Endothelial cell (in vitro differentiated cells): ENCODE results near the gene SIM2. TPM values are rescaled to one million over a fixed set of nuclear protein-coding genes. Genes with fewer than 3 reads are reported as not detected.

ENCODE experiments used
- DNase-seq: peaks from one replicate; pipeline ENCODE4 v3.0.0; 2021; ENCODE audit warnings: low spot score
- H3K27ac Mint-ChIP-seq: one replicate; pipeline ENCODE4 v1.8.0; 2021; ENCODE audit warnings: mixed read lengths, inconsistent platforms; ENCODE audit not compliant: unreplicated experiment
- H3K27me3 Mint-ChIP-seq: one replicate; pipeline ENCODE4 v1.8.0; 2021; ENCODE audit warnings: mild to moderate bottlenecking, moderate library complexity, mixed read lengths, inconsistent platforms; ENCODE audit not compliant: unreplicated experiment
- H3K36me3 Mint-ChIP-seq: one replicate; pipeline ENCODE4 v1.8.0; 2021; ENCODE audit warnings: mild to moderate bottlenecking, low read depth, mixed read lengths, inconsistent platforms; ENCODE audit not compliant: unreplicated experiment
- H3K4me1 Mint-ChIP-seq: one replicate; pipeline ENCODE4 v1.8.0; 2021; ENCODE audit warnings: mild to moderate bottlenecking, mixed read lengths, inconsistent platforms; ENCODE audit not compliant: unreplicated experiment
- H3K4me3 Mint-ChIP-seq: one replicate; pipeline ENCODE4 v1.8.0; 2021; ENCODE audit warnings: mild to moderate bottlenecking, mixed read lengths, inconsistent platforms; ENCODE audit not compliant: unreplicated experiment
- H3K9me3 Mint-ChIP-seq: one replicate; pipeline ENCODE4 v1.8.0; 2021; ENCODE audit warnings: mixed read lengths, inconsistent platforms; ENCODE audit not compliant: unreplicated experiment
- total RNA-seq: library from RNA; stranded (reverse); fragmentation: NEBNext Ultra II Directional; extraction: Animal tissue kit (Norgen Biotek cat#: 25700); gene quantifications from one replicate; pipeline ENCODE4 v1.2.1, GENCODE V29; 2021; ENCODE audit not compliant: unreplicated experiment
- TF ChIP-seq, protein P1 (sequence below): fragments of 200-600 bp; sonication (generic); IDR thresholded peaks from one replicate; pipeline ENCODE4 v1.5.0; 2021; ENCODE audit warnings: antibody characterized with exemption; ENCODE audit not compliant: unreplicated experiment

The SIM2 gene
- total RNA-seq, 1 donor from 2014 or later, result 17.1 TPM

DNA sequence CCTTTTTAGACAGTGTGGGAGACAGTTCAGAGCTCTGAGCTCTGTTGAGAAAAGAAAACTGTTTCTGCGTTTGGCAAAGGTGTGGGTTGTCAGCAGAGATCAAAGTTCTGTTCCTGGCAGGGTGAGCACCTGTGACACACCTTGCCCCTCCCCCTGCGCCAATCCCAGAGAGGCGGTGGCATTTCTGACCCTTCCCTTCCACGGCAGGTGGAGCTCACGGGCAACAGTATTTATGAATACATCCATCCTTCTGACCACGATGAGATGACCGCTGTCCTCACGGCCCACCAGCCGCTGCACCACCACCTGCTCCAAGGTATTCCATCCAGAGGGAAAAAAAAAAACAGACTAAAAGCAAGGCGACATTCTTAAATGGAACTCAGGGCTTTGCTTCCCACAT is 20.7 kb downstream of the SIM2 start:
- no peak overlapping the region for H3K27ac Mint-ChIP-seq
- H3K9me3 Mint-ChIP-seq, result no peaks in the 10 kb centered on the region
- no peak for DNase-seq
- H3K36me3 Mint-ChIP-seq, result peaks cover 9% of the 10 kb centered on the region
- TF ChIP-seq, protein P1, sequence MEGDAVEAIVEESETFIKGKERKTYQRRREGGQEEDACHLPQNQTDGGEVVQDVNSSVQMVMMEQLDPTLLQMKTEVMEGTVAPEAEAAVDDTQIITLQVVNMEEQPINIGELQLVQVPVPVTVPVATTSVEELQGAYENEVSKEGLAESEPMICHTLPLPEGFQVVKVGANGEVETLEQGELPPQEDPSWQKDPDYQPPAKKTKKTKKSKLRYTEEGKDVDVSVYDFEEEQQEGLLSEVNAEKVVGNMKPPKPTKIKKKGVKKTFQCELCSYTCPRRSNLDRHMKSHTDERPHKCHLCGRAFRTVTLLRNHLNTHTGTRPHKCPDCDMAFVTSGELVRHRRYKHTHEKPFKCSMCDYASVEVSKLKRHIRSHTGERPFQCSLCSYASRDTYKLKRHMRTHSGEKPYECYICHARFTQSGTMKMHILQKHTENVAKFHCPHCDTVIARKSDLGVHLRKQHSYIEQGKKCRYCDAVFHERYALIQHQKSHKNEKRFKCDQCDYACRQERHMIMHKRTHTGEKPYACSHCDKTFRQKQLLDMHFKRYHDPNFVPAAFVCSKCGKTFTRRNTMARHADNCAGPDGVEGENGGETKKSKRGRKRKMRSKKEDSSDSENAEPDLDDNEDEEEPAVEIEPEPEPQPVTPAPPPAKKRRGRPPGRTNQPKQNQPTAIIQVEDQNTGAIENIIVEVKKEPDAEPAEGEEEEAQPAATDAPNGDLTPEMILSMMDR, result no peak
- H3K4me3 Mint-ChIP-seq, result no peak overlapping the region
- no peaks in the 10 kb centered on the region for H3K4me1 Mint-ChIP-seq
- peaks cover 7% of the 10 kb centered on the region for H3K27me3 Mint-ChIP-seq

DNA sequence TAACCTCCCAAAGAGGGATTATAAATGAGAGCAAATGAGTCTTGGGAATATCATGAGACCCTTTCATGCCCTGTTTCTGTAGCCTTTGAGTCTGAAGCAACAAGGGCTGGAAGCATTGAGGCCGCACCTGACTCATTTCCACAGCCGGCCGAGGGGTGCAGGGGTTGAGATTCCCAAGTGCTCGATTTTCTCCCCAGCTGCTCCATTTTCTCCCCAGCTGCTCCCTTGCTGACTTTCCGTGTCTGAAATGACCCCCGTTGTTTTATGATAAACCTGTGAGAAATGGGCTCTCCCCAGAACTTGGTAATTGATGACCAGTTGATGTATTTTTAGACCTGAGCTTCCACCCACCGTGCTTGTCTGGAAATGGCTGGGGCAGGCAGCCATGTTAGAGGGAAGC is 22.9 kb downstream of the SIM2 start:
- Mint-ChIP-seq H3K27ac (no peak overlapping the region), H3K4me1 (no peaks in the 10 kb centered on the region), H3K9me3 (no peaks in the 10 kb centered on the region), H3K27me3 (peaks cover 7% of the 10 kb centered on the region), H3K36me3 (peaks cover 9% of the 10 kb centered on the region), H3K4me3 (no peak overlapping the region)
- no peak for DNase-seq
- TF ChIP-seq, protein P1, result no peak

DNA sequence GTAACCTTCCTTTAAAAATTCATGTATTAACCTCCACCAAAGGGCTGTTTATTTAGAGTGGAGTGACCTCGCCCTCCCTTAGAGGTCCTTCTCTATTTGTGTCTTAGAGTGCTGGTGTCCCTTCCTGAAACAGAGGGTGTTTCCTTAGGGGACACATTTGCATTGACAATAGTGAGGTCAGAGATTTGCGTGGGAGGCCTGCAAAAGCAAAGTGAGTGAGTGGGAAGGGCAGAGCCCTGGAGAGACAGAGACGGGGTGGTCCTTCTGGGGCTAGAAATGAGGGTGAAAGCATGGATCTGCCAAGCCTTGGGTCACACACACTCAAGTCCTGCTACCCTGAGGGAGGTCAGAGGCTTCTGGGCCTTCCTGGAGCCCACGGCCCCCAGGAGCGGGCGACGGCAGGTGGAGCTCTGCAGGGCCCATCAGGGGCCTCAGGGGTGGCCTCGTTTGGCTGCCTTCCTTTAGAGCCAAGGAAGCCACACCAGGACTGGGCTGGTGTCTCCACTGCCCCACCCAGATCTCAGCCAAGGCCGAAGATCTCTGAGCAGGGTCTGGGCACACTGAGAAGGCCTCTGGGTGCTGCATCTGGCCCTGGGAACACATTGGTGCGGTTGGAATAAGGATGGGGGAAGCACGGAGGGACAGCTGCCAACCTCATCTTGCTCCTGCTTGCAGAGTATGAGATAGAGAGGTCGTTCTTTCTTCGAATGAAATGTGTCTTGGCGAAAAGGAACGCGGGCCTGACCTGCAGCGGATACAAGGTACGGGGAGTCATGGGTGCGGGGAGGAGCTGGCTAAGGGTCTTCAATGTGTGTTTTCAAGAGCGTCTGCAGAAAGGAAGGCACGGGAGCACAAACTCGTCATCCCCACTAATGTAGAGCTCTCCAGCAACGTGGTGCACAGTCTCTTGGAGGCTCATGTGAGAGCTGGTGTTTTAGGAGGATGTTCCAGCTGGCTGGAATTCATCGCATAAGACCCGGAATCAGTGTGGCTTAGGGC is 23.8 kb downstream of the SIM2 start:
- no peak overlapping the region for H3K27ac Mint-ChIP-seq
- H3K4me1 Mint-ChIP-seq, result no peaks in the 10 kb centered on the region
- TF ChIP-seq, protein P1, result no peak
- no peak overlapping the region for H3K4me3 Mint-ChIP-seq
- no peak for DNase-seq
- peaks cover 9% of the 10 kb centered on the region for H3K36me3 Mint-ChIP-seq
- no peaks in the 10 kb centered on the region for H3K9me3 Mint-ChIP-seq
- peaks cover 7% of the 10 kb centered on the region for H3K27me3 Mint-ChIP-seq

DNA sequence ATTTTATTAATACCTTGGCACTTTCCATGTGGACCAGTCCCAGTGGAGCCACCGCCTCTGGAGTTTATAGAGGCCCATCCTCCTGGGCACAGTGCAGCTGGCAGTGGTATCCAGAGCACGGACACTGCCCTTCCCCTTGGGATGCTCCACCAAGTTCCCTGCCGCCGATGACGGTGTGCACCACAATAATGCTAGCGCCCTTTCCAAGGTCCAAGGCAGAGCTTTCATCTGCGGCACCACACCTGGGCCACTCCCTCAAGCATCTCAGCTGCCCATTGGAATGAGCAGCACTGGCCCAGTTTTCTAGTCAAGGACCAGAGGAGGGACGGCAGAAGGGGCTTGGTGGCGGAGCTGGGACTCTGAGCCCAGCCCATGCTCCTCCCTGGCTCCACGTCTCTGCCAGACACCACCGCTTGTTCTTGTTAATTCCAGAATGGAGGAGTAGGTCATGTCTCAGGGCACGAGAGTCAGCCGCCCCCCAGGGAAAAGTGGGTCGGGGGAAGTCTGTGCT is 24.5 kb downstream of the SIM2 start:
- H3K4me1 Mint-ChIP-seq, result no peaks in the 10 kb centered on the region
- H3K27me3 Mint-ChIP-seq, result peaks cover 7% of the 10 kb centered on the region
- TF ChIP-seq, protein P1, result no peak
- no peak for DNase-seq
- peaks cover 9% of the 10 kb centered on the region for H3K36me3 Mint-ChIP-seq
- no peak overlapping the region for H3K27ac Mint-ChIP-seq
- no peaks in the 10 kb centered on the region for H3K9me3 Mint-ChIP-seq
- no peak overlapping the region for H3K4me3 Mint-ChIP-seq

DNA sequence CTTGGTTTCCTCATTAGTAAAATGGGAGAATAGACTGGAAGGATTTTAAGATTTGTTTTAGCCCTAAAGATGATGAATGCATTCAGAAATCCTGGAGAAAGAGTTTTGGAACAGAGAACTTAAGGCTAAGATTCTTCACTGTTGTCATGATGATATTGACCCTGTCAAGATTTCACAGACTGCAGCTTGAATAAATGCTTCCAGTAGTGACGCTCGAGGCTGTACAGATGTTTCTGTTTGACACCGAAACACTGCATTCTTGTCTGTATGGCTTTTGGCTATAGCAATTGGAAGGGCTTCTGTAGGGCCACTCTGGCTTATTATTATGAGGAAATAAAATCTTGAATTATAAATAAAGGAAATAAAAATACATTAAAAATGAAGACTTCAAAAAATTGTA is 25.7 kb downstream of the SIM2 start:
- peaks cover 9% of the 10 kb centered on the region for H3K27me3 Mint-ChIP-seq
- H3K27ac Mint-ChIP-seq, result no peak overlapping the region
- no peak overlapping the region for H3K4me3 Mint-ChIP-seq
- no peak for DNase-seq
- H3K9me3 Mint-ChIP-seq, result no peaks in the 10 kb centered on the region
- H3K4me1 Mint-ChIP-seq, result no peaks in the 10 kb centered on the region
- TF ChIP-seq, protein P1, result no peak
- H3K36me3 Mint-ChIP-seq, result peaks cover 4% of the 10 kb centered on the region
